ENCODE data around the gene CTXN2. TPM values are rescaled to one million over a fixed set of nuclear protein-coding genes. Genes with fewer than 3 reads are reported as not detected.

The CTXN2 gene
- total RNA-seq, 1 experiment from 2014 or later = 0.05 TPM

- Histone ChIP-seq H3K27ac (ENCODE audit: low read length) (peak overlapping the region; percentile 88), H3K4me1 (ENCODE audit: control insufficient read depth, insufficient read depth, low read length) (peaks cover 14% of the 10 kb centered on the region; the same call in 1 of the 2 replicates), H3K9me3 (ENCODE audit: control insufficient read depth, insufficient read depth, low read depth, low read length) (no peaks in the 10 kb centered on the region), H3K27me3 (ENCODE audit: control insufficient read depth, insufficient read depth, low read length) (no peaks in the 10 kb centered on the region), H3K36me3 (ENCODE audit: control insufficient read depth, insufficient read depth, low read length) (no peaks in the 10 kb centered on the region), H3K4me3 (ENCODE audit: low read depth in 2 of 2, low read length in 2 of 2) (peak overlapping the region; percentile 72 to 73)
- BruUV-seq (replicated peaks) = no TSS peak
- intact Hi-C loops (cut with micrococcal nuclease; ENCODE audit: unreplicated experiment) = no loop called here
- TF ChIP-seq SIN3A (IDR thresholded peaks at IDR 0.05; ENCODE audit: borderline replicate concordance, insufficient read depth, low read depth, low read length) (no peak), TCF7L2 (IDR thresholded peaks at IDR 0.05; ENCODE audit: low read depth, low read length) (no peak), POLR2AphosphoS5 (IDR thresholded peaks at IDR 0.05; ENCODE audit: low read depth, low read length) (no peak), CTCF (IDR thresholded peaks at IDR 0.05) (no peak), REST (IDR thresholded peaks at IDR 0.05; ENCODE audit: insufficient read depth in 1 of 2, low read depth in 2 of 2, low read length in 1 of 2) (no peak)
- in situ Hi-C loops (cut with HindIII; ENCODE audit: low pct_unique_long_range_greater_than_20kb, low sequenced_read_pairs) = no loop called here
- DNase-seq (ENCODE audit: low read depth, low spot score) (no peak), ATAC-seq (no peak)
- CTCF ChIA-PET = no interaction called here
- POLR2A ChIA-PET = interaction anchor here (1.0 kb wide), 1 partner anchor 29 kb away, joined by 8 read pairs; no protein-coding TSS in a partner anchor
Measured at GRCh38 chr15:48178648-48178931, 12.9 kb upstream of the CTXN2 start.

- TF ChIP-seq TCF7L2 (IDR thresholded peaks at IDR 0.05; ENCODE audit: low read depth, low read length) = no peak
- TF ChIP-seq SIN3A (IDR thresholded peaks at IDR 0.05; ENCODE audit: borderline replicate concordance, insufficient read depth, low read depth, low read length) = no peak
- no peak for TF ChIP-seq CTCF (IDR thresholded peaks at IDR 0.05)
- no peak for TF ChIP-seq REST (IDR thresholded peaks at IDR 0.05; ENCODE audit: insufficient read depth in 1 of 2, low read depth in 2 of 2, low read length in 1 of 2)
- TF ChIP-seq POLR2AphosphoS5 (IDR thresholded peaks at IDR 0.05; ENCODE audit: low read depth, low read length) = no peak
- Histone ChIP-seq H3K9me3 (ENCODE audit: control insufficient read depth, insufficient read depth, low read depth, low read length) (no peaks in the 10 kb centered on the region), H3K4me1 (ENCODE audit: control insufficient read depth, insufficient read depth, low read length) (0 out of 2 replicates have a peak, but pooled peaks cover 3% of the 10 kb centered on the region), H3K27ac (ENCODE audit: low read length) (no peak overlapping the region), H3K4me3 (ENCODE audit: low read depth in 2 of 2, low read length in 2 of 2) (no peak overlapping the region), H3K36me3 (ENCODE audit: control insufficient read depth, insufficient read depth, low read length) (no peaks in the 10 kb centered on the region), H3K27me3 (ENCODE audit: control insufficient read depth, insufficient read depth, low read length) (peaks cover 3% of the 10 kb centered on the region; the same call in 1 of the 2 replicates)
- in situ Hi-C loops (cut with HindIII; ENCODE audit: low pct_unique_long_range_greater_than_20kb, low sequenced_read_pairs) = no loop called here
- POLR2A ChIA-PET = no interaction called here
- ATAC-seq (no peak), DNase-seq (ENCODE audit: low read depth, low spot score) (no peak)
- no TSS peak for BruUV-seq (replicated peaks)
- CTCF ChIA-PET = no interaction called here
- intact Hi-C loops (cut with micrococcal nuclease; ENCODE audit: unreplicated experiment) = no loop called here
Measured at GRCh38 chr15:48182749-48183148, 8.7 kb upstream of the CTXN2 start.

Data from Panc1 (cell line).